ENCODE data around the gene PTPA. TPM values are rescaled to one million over a fixed set of nuclear protein-coding genes. Genes with fewer than 3 reads are reported as not detected.

The PTPA gene
- total and polyA plus RNA-seq, 10 of the 15 experiments (the other 5 are each of a cell fraction or from before 2014, with no cell fraction given), result 1.6 to 111 (median 55.1) TPM

- in situ Hi-C loops (cut with MboI), result no loop called here
- no peaks in the 10 kb centered on the region for H3K36me3 ChIP-seq (ENCODE audit: control insufficient read depth in 2 of 2, insufficient read depth in 2 of 2, low read length in 1 of 2)
- no peak overlapping the region for H3K27ac ChIP-seq (ENCODE audit: control insufficient read depth, insufficient read depth)
- no peak for TF ChIP-seq SMARCA5 (IDR thresholded peaks at IDR 0.05)
- TF ChIP-seq RFX5 (IDR thresholded peaks at IDR 0.05; ENCODE audit: low read depth, low read length), result no peak
- no peak for TF ChIP-seq SP1 (IDR thresholded peaks at IDR 0.05; ENCODE audit: low read depth, low read length)
- TF ChIP-seq SKIL (IDR thresholded peaks at IDR 0.05; ENCODE audit: low read depth, poor library complexity, severe bottlenecking), result no peak
- H3K27me3 ChIP-seq (replicated peaks in 1 of 2; ENCODE audit: control insufficient read depth in 2 of 2, insufficient read depth in 2 of 2, low read length in 1 of 2), result no peaks in the 10 kb centered on the region
- 39% methylated on average over 5 of the region's 7 CpGs for WGBS (ENCODE audit: insufficient coverage, insufficient replicate concordance, low lambda C conversion rate, missing lambda C conversion rate)
- no peaks in the 10 kb centered on the region; the same call in 2 of the 3 replicates for H3K9me3 ChIP-seq (replicated peaks; ENCODE audit: control insufficient read depth, insufficient read depth, low read length)
- peak overlapping the region; percentile 60; the same call in 1 of the 2 replicates for H2AFZ ChIP-seq (ENCODE audit: control insufficient read depth, low read depth, low read length)
- DNase-seq (ENCODE audit: low read depth, low spot score) (no peak), FAIRE-seq (no peak), ATAC-seq (no peak)
- SMC1A ChIA-PET (ENCODE audit: uncharacterized antibody, unreplicated experiment), result interaction anchor here (0.7 to 1.3 kb wide), 4 partner anchors 10 to 53 kb away, joined by 3 to 7 read pairs (median 4); no protein-coding TSS in a partner anchor
- BruUV-seq (replicated peaks), result no TSS peak
- H4K20me1 ChIP-seq (ENCODE audit: control insufficient read depth, insufficient read depth), result no peaks in the 10 kb centered on the region
- no peak overlapping the region for H3K4me3 ChIP-seq
- H3K79me2 ChIP-seq (ENCODE audit: control insufficient read depth, insufficient read depth, low read length), result no peaks in the 10 kb centered on the region
- no peak overlapping the region for H3K9ac ChIP-seq (ENCODE audit: control insufficient read depth, insufficient read depth, low read length)
- POLR2A ChIA-PET, result interaction anchor here (1.2 to 1.4 kb wide), 2 partner anchors 10 to 44 kb away, joined by 3 to 5 read pairs; no protein-coding TSS in a partner anchor
- RAD21 ChIA-PET (ENCODE audit: unreplicated experiment), result interaction anchor here (1.4 kb wide), 1 partner anchor 53 kb away, joined by 3 read pairs; no protein-coding TSS in a partner anchor
- CTCF ChIA-PET, result interaction anchor here (0.6 to 2.0 kb wide), 5 partner anchors 10 to 126 kb away, joined by 3 to 9 read pairs (median 3); no protein-coding TSS in a partner anchor
- peaks cover 11% of the 10 kb centered on the region for H3K4me1 ChIP-seq (ENCODE audit: control insufficient read depth, insufficient read depth, low read length)
- intact Hi-C loops (cut with micrococcal nuclease; ENCODE audit: unreplicated experiment), result no loop called here
- H3K4me2 ChIP-seq (ENCODE audit: control insufficient read depth, insufficient read depth), result peak overlapping the region; percentile 54; the same call in 1 of the 2 replicates
Observed at GRCh38 chr9:129184219-129184524, 73.0 kb downstream of the PTPA start.
